Right lobe of liver (tissue), 4 donors: ENCODE data around the gene PAX3.

Source experiments
- POLR2A ChIP-seq: fragments of 450-650 bp; IDR thresholded peaks from one replicate; pipeline ENCODE4 v1.6.1; 2017; ENCODE audit warnings: antibody characterized with exemption, mild to moderate bottlenecking
- TF ChIP-seq, protein P1 (sequence below), 4 donors: fragments of 200-600 bp in 3 of 4; fragments of 450-650 bp in 1 of 4; IDR thresholded peaks; one replicate each; pipeline versions ENCODE4 v1.5.1 to v1.8.0; 2016 to 2022; ENCODE audit warnings: antibody characterized with exemption in 4 of 4, mild to moderate bottlenecking in 2 of 4
- donor health status: DM: no; HTN: no; CAD: no.
- donor health status: DM: no; HTN: no; CAD: no.
- donor health status: DM: no; HTN: yes; CAD: no.

DNA sequence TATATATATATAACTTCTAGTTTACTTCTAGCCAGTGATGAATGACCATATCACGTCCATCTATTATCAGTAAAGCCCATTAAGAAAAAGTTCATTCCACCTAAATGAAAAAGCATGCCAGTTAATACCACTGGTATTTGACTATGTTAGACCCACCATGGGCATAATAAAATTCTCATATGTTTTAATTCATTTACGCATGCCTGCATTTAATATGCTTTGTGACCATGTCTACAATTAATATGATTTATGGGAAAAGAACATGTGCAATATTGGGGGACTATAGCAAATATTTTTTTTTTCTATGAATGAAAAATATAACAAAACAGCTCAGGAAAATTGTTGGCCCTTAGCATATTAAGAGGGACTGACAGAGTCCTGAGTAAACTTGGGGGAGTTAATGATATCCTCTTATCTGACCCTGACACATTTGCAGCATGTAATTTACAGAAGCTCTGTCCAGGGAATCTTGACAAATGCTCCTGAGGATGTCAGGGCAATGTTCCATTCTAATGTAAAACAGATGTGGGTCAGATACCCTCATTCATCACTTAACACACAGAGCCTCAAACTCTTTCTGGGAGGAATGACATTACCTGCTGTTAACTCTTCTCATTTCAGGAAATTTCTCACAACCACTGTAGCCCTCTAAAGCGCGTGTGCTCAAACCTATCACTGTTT is 90.6 kb downstream of the PAX3 start:
- TF ChIP-seq, protein P1, sequence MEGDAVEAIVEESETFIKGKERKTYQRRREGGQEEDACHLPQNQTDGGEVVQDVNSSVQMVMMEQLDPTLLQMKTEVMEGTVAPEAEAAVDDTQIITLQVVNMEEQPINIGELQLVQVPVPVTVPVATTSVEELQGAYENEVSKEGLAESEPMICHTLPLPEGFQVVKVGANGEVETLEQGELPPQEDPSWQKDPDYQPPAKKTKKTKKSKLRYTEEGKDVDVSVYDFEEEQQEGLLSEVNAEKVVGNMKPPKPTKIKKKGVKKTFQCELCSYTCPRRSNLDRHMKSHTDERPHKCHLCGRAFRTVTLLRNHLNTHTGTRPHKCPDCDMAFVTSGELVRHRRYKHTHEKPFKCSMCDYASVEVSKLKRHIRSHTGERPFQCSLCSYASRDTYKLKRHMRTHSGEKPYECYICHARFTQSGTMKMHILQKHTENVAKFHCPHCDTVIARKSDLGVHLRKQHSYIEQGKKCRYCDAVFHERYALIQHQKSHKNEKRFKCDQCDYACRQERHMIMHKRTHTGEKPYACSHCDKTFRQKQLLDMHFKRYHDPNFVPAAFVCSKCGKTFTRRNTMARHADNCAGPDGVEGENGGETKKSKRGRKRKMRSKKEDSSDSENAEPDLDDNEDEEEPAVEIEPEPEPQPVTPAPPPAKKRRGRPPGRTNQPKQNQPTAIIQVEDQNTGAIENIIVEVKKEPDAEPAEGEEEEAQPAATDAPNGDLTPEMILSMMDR (IDR thresholded peaks at IDR 0.05), result no peak
- TF ChIP-seq POLR2A, result no peak
